ENCODE data around the gene S100Z.
A peak's percentile ranks its signal among the peaks of the same experiment; 100 is the strongest.

Gene S100Z

DNA sequence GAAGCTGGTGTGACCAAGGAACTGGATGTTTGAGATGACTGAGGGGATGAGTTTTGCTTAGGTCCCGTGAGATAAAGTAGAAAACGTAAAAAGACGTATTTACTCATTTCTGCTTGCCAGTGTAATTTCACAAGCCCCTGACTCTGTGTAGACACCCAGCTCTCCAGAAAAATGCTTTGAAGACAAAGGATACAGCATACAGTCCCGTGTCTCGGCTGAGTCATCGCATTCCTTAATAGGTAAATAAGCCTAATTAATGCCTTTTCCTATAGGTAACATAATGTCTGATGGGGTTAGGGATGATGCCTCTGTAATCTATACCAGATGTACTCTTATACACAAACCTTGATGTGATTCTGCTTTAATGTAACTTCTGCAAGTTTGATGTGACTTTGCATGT is 20.2 kb downstream of the S100Z start:
- Histone ChIP-seq H3K9ac (ENCODE audit: low read length) (no peak overlapping the region), H3K27ac (ENCODE audit: low read depth, low read length) (no peak overlapping the region; the same call in 1 of the 2 replicates), H3K4me3 (ENCODE audit: insufficient read depth, low read length, poor library complexity, severe bottlenecking) (no peak overlapping the region), H3K4me2 (ENCODE audit: low read depth, low read length, poor library complexity, severe bottlenecking) (no peak overlapping the region), H3K79me2 (ENCODE audit: insufficient read depth, low read length) (peaks cover 1% of the 10 kb centered on the region), H3K9me3 (ENCODE audit: insufficient read depth, low read length) (no peaks in the 10 kb centered on the region), H3K36me3 (ENCODE audit: low read length) (no peaks in the 10 kb centered on the region), H2AFZ (ENCODE audit: low read depth, low read length, severe bottlenecking) (peak overlapping the region; percentile 2), H3K27me3 (ENCODE audit: low read length) (no peaks in the 10 kb centered on the region), H3F3A (ENCODE audit: insufficient read depth) (peaks cover 18% of the 10 kb centered on the region), H3K9me2 (replicated peaks; ENCODE audit: insufficient read depth, low read length) (no peaks in the 10 kb centered on the region), H4K20me1 (ENCODE audit: low read depth, low read length) (no peaks in the 10 kb centered on the region)
- no peak for TF ChIP-seq EZH2phosphoT487 (conservative IDR thresholded peaks at IDR 0.05; ENCODE audit: low read length)
- TF ChIP-seq, protein P1, sequence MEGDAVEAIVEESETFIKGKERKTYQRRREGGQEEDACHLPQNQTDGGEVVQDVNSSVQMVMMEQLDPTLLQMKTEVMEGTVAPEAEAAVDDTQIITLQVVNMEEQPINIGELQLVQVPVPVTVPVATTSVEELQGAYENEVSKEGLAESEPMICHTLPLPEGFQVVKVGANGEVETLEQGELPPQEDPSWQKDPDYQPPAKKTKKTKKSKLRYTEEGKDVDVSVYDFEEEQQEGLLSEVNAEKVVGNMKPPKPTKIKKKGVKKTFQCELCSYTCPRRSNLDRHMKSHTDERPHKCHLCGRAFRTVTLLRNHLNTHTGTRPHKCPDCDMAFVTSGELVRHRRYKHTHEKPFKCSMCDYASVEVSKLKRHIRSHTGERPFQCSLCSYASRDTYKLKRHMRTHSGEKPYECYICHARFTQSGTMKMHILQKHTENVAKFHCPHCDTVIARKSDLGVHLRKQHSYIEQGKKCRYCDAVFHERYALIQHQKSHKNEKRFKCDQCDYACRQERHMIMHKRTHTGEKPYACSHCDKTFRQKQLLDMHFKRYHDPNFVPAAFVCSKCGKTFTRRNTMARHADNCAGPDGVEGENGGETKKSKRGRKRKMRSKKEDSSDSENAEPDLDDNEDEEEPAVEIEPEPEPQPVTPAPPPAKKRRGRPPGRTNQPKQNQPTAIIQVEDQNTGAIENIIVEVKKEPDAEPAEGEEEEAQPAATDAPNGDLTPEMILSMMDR (IDR thresholded peaks at IDR 0.05; ENCODE audit: insufficient read depth, low read length, poor library complexity, severe bottlenecking) = no peak

- peak overlapping the region; percentile 77 for H3K9ac ChIP-seq (ENCODE audit: low read length)
- H2AFZ ChIP-seq (ENCODE audit: low read depth, low read length, severe bottlenecking) = peak overlapping the region; percentile 13
- H3K79me2 ChIP-seq (ENCODE audit: insufficient read depth, low read length) = peaks cover 42% of the 10 kb centered on the region
- no peaks in the 10 kb centered on the region for H3K9me2 ChIP-seq (replicated peaks; ENCODE audit: insufficient read depth, low read length)
- peaks cover 17% of the 10 kb centered on the region; the same call in 1 of the 2 replicates for H3K36me3 ChIP-seq (ENCODE audit: low read length)
- no peaks in the 10 kb centered on the region for H3K9me3 ChIP-seq (ENCODE audit: insufficient read depth, low read length)
- H3K27me3 ChIP-seq (ENCODE audit: low read length) = no peaks in the 10 kb centered on the region
- H4K20me1 ChIP-seq (ENCODE audit: low read depth, low read length) = no peaks in the 10 kb centered on the region
- H3F3A ChIP-seq (ENCODE audit: insufficient read depth) = peaks cover 18% of the 10 kb centered on the region
- peak overlapping the region; percentile 98 for H3K27ac ChIP-seq (ENCODE audit: low read depth, low read length)
- H3K4me2 ChIP-seq (ENCODE audit: low read depth, low read length, poor library complexity, severe bottlenecking) = peak overlapping the region; percentile 68
- peak overlapping the region; percentile 70 for H3K4me3 ChIP-seq (ENCODE audit: insufficient read depth, low read length, poor library complexity, severe bottlenecking)
- TF ChIP-seq EZH2phosphoT487 (conservative IDR thresholded peaks at IDR 0.05; ENCODE audit: low read length) = no peak
These were observed 24.3 kb downstream of the S100Z start for GRCh38 chr5:76874088-76874581.

DNA sequence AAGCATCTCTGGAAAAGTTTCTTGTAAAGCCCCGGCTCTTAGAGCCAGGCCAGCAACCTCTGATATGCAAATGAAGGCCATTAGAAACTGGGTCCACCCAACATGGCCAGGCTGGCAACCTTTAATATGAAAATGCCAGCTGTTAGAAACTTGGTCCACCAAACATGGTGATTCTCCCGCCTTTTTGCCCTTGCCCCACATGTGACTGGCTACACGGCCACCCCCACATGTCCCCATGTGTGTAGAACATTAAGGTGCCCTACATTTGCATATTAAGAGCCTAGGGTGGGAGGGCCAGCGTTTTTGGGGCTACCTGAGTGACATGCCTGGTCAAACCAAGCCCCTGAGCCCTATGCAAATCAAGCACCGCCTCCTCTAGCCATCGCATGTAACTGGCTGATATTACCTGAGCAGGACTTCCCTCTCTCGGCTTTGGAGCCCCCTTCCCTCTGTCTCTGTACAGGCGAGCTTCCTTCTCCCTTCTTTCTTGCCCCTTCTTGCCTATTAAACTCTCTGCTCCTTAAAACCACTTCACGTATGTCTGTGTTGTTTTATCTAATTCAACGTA is 39.0 kb downstream of the S100Z start:
- H3F3A ChIP-seq (ENCODE audit: insufficient read depth) = no peaks in the 10 kb centered on the region
- TF ChIP-seq EZH2phosphoT487 (conservative IDR thresholded peaks at IDR 0.05; ENCODE audit: low read length) = no peak
- TF ChIP-seq, protein P1 (IDR thresholded peaks at IDR 0.05; ENCODE audit: insufficient read depth, low read length, poor library complexity, severe bottlenecking) = no peak

DNA sequence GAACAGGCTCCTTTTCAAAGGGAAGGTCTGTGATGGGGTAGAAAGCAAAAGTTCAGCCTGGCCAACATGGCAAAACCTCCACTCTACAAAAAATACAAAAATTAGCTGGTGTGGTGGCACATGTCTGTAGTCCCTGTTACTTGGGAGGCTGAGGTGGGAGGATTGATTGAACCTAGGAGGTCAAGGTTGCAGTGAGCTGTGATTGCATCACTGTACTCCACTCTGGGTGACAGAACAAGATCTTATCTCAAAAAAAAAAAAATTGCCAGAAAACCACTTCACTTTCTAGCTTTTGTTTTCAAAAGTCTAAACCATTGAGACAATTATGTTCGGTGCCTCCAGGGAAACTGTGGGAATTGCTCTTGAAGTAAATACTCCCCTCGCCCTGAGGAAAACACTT is 43.5 kb downstream of the S100Z start:
- Histone ChIP-seq H3K4me3 (ENCODE audit: insufficient read depth, low read length, poor library complexity, severe bottlenecking) (no peak overlapping the region), H3K4me2 (ENCODE audit: low read depth, low read length, poor library complexity, severe bottlenecking) (no peak overlapping the region), H3K9ac (ENCODE audit: low read length) (no peak overlapping the region), H3K36me3 (ENCODE audit: low read length) (peaks cover 29% of the 10 kb centered on the region), H3K27me3 (ENCODE audit: low read length) (no peaks in the 10 kb centered on the region), H2AFZ (ENCODE audit: low read depth, low read length, severe bottlenecking) (no peak overlapping the region), H3K9me3 (ENCODE audit: insufficient read depth, low read length) (no peaks in the 10 kb centered on the region), H3K79me2 (ENCODE audit: insufficient read depth, low read length) (peaks cover 93% of the 10 kb centered on the region), H3F3A (ENCODE audit: insufficient read depth) (0 out of 2 replicates have a peak, but pooled peaks cover 5% of the 10 kb centered on the region), H3K9me2 (replicated peaks; ENCODE audit: insufficient read depth, low read length) (no peaks in the 10 kb centered on the region), H3K27ac (ENCODE audit: low read depth, low read length) (no peak overlapping the region), H4K20me1 (ENCODE audit: low read depth, low read length) (0 out of 2 replicates have a peak, but pooled peaks cover 4% of the 10 kb centered on the region)
- no peak for TF ChIP-seq EZH2phosphoT487 (conservative IDR thresholded peaks at IDR 0.05; ENCODE audit: low read length)
- TF ChIP-seq, protein P1 (IDR thresholded peaks at IDR 0.05; ENCODE audit: insufficient read depth, low read length, poor library complexity, severe bottlenecking) = no peak

More for the DNA sequence above, 39.0 kb downstream of the S100Z start:
- Histone ChIP-seq H3K9ac (ENCODE audit: low read length) (no peak overlapping the region), H3K27me3 (ENCODE audit: low read length) (no peaks in the 10 kb centered on the region), H3K79me2 (ENCODE audit: insufficient read depth, low read length) (peaks cover 93% of the 10 kb centered on the region), H3K9me2 (replicated peaks; ENCODE audit: insufficient read depth, low read length) (no peaks in the 10 kb centered on the region), H3K27ac (ENCODE audit: low read depth, low read length) (no peak overlapping the region), H2AFZ (ENCODE audit: low read depth, low read length, severe bottlenecking) (no peak overlapping the region), H3K9me3 (ENCODE audit: insufficient read depth, low read length) (no peaks in the 10 kb centered on the region), H4K20me1 (ENCODE audit: low read depth, low read length) (0 out of 2 replicates have a peak, but pooled peaks cover 4% of the 10 kb centered on the region), H3K36me3 (ENCODE audit: low read length) (peaks cover 15% of the 10 kb centered on the region; the same call in 1 of the 2 replicates), H3K4me2 (ENCODE audit: low read depth, low read length, poor library complexity, severe bottlenecking) (no peak overlapping the region), H3K4me3 (ENCODE audit: insufficient read depth, low read length, poor library complexity, severe bottlenecking) (no peak overlapping the region)

Measured in SU-DHL-6 (cell line).